Renal cortical epithelial cell (primary cell): ENCODE results near the gene KIF6. TPM values are rescaled to one million over a fixed set of nuclear protein-coding genes. Genes with fewer than 3 reads are reported as not detected.

ENCODE experiments used
- DNase-seq: peaks from one replicate; pipeline ENCODE4 v3.0.0-alpha.2; 2011; ENCODE audit warnings: low read depth
- total RNA-seq: library from RNA; depleted of rRNA; stranded (reverse); fragments of >200 nt; gene quantifications from 2 replicates; pipeline ENCODE4 v1.2.3, GENCODE V29; 2014

KIF6 gene
- total RNA-seq, 1 donor from 2014 or later = 1.3 TPM

DNA sequence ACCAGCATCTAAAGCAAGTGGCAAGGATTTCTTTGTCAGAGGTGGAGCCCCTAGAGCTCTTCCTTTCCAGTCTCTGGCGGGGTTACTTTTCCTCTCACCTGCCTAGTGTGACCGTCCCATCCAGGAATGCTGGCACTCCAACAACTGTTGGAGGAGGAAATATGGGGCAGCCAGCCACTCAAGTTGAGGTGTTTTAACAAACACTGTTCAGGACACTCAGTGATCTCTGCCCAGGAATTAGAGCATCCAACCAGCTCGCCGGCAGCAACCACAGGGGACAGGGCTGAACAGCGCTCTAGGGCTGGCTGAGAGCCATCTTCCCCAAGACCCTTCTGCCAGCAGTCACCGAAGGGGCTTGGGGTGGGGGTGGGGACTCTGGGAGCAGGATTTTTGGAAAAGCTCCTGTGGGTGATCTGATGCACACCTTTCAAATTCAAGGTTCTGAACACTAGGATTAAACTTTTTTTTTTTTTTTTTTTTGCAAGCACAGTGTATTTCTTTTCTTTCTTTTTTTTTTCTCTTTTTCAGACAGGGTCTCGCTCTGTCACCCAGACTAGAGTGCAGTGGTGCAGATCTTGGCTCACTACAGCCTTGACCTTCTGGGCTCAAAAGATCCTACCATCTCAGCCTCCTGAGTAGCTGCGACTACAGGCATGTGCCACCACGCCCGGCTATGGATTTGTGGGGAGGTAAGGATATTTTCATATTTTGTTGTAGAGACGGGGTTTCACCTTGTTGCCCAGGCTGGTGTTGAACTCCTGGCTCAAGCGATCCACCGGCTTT lies 374.3 kb downstream of the KIF6 start:
- DNase-seq = no peak

DNA sequence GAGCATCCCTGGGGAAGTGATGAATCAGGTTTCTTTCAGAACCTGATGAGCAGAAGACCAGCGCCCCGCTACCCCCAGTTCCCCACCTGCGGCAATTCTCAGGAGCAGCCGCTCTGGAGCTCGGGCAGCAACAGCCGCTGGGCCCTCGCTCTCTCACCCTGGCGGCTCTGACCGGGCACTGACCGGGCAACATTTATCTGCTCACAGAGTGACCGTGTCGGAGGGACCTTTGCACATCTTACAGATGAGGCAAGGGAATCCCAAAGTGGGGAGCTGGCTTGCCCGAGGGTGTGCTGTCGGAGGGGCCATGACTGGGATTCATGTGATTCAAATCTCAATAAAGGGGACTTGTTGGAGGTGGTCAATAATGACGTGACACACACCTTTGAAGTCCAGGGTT lies 376.5 kb downstream of the KIF6 start:
- no peak for DNase-seq

DNA sequence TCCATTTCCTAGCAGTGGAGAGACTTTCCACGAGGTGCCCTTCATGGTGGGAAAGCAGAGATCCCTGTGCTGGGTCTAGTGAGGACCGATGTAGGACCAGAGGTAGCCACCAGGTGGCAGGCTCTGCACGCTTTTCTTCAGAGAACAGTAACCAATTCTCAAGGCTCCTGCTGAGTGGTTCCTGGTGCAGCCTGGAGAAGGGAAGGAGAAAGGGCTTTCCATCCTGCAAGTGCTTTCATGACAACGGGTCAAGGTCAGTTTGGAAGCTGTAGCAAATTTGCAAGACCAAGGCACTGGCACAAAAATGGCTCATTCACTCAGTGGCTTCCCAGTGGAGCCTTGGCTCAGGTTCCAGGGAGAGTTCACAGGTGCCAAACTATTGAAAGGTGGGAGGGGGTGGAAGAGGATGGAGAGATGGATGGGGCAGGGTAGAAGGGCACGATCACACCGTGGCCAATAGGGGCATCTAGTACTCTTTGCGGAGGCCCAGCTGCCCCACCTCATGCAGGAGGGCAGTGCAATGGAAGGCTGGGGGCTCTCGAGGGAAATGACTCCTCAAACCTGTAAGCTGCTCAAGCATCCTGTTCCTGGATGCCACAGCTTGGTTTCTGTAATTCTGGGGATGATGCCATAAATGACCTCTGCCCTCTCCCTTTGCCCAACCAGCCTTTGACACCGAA lies 377.2 kb downstream of the KIF6 start:
- DNase-seq = peak; percentile 43

DNA sequence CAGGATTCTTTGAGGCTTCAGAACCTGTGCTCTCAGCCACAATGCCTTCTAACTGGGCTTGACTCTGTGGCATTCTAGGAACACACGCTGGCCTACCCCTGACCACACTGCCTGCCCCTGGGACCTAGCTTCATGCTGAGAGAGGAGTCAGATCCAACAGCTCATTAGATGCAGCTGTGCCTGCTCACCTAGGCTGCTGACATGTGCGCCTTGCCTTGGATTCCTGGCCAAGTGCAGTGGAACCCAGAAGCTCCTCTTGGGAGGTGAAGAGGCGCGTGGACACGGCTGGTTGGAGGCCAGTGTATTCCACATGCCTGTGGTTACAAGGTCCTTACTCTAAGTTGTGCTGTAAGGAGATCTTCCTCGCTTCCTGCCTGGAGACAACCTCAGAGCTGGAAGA lies 378.0 kb downstream of the KIF6 start:
- peak; percentile 29 for DNase-seq

DNA sequence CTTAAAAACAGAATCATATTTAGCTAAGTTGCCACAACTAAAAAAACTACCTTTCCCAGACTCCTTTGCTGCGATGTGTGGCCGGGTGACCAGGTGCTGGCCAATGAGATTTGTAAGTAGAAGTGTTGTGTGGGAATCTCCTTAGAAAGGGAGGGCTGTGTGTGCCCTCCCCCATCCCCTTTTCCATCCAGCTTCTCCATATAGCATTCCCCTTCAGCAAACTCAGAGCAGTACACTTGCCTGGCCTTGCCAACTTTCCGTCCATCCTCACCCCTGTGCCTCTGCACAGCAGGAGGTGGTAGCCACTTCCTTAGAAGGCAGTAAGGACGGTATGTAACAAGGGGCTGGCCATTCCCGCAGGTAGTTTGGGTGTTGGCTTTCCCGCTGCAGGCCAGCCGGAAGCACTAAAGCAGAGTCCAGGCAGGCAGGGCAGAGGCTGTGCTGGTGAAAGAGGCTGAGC lies 380.4 kb downstream of the KIF6 start:
- DNase-seq = no peak

DNA sequence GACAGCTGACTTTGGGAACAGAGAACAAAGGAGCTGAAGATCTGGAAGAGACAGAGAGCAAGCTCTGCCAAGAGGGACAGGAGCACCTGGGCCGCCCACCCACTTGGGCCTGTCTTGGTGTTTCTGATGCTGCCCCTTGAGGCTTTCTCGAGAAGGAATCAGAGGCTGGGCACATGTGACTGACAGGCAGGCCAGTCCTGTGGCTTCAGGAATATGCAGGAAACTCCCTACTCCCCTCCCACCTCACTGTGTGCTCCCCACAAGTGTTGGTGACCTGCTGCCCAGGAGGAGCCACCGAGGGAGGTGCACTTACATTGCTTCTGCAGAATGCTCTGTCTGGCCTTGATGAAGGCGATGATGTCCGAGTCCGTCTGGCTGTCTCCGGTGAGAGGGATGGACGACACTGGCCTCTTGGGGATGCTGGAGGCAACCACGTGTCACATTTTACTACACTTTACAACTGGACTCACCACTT lies 381.8 kb downstream of the KIF6 start:
- no peak for DNase-seq

DNA sequence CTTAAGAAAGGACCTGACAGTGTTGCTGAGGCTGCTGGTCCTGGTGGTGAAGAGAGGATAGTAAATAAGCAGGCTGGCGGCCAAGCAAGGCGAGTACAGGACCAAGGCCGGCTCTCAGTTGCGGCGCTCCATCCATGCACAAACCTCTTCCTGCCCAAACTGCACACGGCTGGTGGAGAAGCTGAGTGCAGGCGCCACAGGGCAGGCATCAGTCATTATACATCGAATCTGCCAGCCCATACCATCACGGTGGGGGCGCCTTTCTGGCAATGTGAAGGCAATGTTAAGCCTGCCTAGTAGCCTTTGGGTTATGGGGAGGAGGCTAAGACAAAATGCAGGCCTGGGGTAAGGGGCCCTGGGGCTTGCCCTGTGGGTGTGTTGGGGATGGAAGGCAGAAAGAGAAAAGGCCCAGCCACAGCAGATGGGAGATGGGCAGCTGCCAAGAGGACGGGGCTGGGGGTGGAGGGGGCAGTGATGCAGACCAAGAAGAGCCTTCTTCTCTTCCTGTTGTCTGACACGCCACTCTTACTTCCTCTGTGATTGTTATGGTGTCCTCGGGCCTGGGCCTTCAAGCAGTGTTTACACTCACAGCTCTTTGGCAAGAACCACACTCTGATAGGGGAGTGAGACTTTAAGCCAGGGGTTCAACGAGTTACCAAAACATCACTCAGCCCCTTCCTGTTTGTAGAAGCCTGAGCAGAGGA lies 382.4 kb downstream of the KIF6 start:
- no peak for DNase-seq

DNA sequence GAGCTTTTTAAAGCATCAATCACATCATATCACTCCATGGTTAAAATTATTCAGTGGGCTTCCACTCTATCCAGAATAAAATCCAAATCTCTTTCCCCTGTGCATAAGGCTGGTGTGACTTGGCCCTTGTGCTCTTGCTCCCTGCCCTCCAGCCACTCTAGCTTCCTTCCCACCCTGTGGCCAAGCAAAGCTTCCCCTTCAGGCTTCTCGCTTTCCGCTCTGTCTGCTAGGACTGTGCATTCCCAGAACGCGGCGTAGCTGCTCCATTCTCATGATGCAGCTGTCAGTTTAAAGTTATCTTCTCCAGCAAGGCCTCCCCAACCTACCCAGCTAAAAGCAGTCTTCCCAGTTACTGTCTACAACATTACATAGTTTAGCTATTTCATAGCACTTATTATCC lies 383.3 kb downstream of the KIF6 start:
- DNase-seq = no peak

DNA sequence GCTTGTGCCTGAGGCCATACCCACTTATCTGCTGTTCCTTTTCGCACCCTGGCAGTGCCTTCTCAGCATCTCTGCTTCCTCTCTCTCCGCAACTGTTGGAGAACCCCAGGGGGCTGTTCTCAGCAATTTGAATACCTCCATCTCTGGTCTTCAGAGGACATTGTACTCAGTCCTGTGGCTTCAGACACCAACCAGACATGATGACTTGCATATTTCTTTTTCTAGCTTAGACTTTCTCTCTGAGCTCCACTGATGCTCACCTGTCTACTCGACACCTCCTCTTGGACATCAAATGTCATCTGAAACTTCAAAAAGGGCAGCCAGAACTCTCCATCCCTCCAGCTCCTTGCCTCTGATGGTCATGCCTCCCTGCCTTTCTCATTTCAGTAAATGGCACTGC lies 383.9 kb downstream of the KIF6 start:
- DNase-seq = no peak

DNA sequence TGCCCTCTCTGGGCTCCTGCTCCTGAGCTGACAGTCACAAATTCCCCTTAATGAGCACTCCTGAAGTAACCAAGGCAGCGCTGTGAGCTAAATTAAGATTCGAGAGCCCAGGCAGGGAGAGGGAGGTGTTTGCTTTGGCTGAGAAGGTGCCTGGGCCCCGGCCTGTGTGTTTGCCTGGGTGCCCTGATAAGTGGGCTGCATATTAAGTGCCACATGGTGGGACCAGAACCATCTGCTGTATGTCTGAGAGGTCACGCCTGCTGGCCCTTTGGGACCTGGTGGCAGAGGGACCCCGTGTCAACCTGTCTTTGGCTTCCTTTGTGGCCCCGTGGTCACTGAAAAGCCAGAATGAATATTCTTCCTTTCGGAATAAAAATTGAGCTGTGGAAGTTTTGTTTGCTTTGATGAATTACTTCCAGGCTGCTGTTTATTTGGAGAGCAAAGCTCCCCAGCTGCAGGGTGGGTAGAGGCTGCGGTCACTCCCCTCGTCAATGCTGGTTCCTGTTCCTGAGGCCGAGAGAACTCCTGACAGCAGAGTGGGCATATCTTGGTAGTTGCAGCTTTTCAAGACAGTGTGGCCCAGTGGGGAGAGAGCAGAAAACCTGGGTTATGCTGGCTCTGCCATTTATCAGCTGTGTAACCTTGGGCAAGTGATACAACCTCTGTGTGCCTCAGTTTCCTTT lies 385.2 kb downstream of the KIF6 start:
- DNase-seq = no peak

DNA sequence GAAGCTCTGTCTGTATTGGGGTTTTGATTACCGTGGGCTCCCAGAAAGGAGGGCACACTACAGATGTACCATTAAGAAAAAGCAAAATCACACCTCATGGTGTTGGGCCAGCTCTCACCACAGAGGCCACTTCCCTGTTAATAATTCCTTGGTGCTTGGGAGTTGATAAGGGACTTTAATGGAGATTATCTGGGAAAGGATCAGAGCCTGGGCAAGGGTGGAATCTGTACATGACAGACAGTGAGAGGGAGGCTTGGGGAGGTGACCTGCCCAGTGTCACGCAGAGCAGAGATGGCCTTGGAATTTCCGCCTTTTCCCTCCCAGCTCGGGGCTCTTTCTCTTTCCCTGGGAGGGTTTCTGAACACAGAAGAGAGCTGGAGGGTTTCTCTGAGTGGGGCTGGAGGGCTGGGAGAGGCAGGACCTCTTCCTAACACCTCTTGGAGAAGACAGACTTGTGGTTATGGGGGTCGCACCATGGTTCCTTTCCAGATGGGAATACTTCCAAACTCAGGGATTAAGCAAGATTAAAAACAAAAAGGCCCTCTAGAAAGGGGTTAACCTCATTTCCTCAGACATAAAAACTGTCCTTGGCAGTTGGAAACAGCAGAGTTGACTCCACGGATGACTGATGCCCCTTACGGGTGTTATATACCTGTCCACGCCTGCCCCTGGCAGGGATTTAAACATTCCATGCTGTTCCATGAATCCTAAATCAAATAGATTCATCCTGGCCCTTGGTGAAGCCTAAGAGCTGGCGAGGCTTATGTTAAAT lies 385.9 kb downstream of the KIF6 start:
- DNase-seq = no peak

DNA sequence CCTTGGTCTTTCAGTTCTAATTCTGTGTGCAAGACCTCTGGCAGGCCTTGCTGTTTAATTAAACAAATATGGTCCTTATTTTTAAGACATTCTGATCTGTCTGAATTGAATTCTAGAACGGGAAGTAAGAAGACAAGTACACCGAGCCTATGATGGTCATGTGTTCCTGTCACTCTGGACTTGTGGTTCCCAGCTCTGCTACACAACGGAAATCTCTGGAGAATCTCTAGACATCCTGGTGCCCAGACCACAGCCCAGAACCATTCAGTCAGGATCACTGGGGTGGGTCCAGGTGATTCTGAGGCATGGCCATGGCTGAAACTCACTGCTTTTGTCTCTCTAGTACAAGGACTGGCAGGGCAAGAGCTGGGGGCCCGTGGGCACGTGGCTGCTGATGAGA lies 386.8 kb downstream of the KIF6 start:
- no peak for DNase-seq

DNA sequence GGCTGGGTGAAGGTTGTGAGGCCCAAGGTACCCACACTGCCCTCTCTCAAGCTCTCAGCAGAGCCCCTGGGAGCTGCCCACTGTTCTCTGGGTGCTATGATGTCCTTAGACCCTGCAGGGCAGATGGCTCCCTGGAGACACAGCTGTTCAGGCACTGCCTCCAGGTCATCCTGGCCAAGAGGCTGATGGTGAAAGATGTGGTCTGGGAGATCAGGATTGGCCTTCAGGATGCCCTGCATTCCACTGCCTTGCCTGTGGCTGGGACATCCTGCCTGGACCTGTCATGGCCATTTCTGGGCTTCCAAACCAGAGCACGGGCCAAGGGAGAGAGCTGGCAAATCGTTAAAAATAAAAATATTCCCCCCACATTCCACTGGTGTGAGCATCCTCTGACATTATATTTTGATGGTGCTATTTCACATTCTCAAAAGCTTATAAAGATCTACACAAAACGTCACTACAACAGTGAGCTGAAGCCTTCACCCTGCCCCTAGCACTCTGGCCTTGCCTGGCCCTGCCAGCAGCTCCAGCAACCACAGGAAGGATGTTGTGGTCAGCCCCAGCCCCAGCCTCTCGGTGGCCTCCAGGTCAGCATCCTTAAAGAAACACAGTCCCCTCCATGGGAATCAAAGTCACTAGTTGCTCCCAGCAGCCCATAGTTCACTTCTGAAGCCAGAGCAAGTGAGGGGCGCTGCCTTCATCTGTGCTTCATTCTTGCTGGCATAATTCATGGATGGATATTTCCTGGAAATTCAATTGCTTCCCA lies 389.2 kb downstream of the KIF6 start:
- DNase-seq = no peak

DNA sequence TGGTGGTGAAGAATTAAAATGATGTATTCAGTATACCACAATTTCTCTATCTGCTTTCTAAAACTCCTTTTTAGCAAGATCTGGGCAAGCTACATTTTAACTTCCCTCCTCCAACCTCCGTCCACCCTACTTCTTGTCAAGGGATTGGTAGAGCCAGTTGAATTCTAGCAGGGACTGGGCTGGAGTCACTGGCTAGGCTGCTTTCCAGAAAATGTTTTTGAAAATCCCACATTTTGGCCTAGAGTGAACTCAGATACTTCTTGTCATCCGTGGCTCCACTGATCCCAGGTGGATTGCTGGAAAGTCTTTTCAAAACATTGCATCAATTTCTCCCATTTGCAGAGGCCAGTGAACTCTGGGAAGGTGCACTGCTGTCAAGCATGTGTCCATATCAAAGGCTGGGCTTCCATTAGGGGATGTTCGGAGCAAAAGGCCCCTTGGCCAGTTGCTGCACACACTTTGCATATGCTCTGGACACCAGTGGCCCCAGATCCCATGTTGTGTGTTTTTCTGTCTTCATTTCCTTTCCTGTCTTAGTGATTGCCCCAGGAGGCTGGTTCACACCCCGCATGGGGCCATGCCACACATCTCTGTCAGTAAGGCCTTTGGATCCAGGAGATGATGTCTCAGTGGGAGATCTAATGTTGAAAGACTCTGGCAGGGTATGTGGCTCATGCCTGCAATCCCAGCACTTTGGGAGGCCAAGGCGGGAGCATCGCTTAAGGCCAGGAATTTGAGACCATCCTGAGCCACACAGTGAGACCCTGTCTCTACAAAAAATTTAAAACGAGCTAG lies 391.4 kb downstream of the KIF6 start:
- no peak for DNase-seq

DNA sequence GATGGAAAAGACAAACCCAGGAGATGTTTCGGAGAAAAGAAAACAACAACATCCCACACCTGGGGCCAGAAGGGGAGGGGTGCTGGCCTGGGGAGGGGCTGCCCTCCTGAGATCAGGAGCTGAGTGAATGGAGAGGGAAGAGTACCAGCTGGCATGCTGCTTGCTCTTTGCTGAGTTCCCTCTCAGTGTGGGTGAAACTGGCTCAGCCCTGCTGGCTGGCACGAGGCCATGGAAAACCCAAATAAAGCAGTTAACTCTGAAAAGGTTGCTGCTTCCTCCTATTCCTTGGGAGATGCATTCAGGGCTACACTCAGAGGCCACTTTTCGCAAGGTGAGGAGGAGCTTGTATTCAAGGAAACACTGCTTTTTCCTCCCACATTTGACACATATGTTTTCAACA lies 394.7 kb downstream of the KIF6 start:
- no peak for DNase-seq

DNA sequence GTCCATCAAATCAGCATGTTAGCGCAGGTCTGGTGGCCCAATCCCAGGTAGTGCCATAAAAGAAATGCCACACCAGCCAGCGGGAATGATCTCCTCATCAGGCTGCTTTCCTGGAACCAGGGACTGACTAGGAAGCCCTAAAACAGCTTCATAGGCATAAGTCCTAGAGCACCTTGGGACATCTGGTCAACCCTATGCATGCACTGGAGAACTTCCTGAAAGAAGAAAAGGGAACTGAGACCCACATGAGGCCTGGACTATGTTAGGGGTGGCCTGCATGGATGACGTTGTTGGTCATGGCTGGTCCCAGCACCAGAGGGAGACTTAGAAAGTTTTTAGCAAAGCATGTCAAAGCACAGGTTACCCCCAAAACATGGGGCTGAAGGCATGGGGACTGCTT lies 395.2 kb downstream of the KIF6 start:
- DNase-seq = no peak

DNA sequence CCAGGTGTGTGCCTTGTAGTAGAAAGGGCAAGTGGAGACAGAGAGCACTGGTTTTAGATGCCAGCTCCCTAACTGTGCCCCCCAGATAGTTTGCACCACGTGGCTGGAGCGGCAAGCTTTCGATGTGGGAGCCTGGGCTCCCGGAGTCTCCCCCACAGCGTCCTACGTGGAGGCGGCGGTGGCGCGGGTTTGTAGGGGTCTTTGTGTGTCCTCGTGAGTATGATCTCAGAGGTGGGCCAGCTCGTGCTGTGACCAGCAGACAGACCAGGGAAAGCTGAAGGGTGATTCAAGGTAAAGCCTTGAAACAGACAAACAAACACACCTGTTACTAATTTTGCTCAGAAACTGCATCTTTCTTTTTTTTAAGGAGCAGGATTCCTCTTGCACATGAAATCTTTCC lies 397.1 kb downstream of the KIF6 start:
- no peak for DNase-seq

DNA sequence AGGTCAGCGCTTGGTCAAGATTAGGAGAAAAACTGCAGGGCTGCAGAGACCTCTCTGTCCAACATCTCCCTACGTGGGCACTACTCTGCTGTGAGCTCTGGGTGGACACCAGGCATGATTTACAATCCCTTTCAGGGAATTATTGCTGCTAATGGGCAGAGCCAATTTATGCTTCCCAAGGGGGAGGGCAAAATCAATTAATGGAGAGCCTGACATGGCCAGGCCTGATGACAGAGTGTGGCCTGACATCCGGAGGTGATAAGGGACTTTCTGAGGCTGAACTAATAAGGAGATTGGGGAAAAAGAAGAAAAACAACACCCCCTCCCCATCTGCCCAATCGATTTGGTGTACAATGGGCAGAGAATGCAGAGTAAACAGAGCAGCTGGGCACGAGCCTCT lies 397.7 kb downstream of the KIF6 start:
- DNase-seq = no peak

DNA sequence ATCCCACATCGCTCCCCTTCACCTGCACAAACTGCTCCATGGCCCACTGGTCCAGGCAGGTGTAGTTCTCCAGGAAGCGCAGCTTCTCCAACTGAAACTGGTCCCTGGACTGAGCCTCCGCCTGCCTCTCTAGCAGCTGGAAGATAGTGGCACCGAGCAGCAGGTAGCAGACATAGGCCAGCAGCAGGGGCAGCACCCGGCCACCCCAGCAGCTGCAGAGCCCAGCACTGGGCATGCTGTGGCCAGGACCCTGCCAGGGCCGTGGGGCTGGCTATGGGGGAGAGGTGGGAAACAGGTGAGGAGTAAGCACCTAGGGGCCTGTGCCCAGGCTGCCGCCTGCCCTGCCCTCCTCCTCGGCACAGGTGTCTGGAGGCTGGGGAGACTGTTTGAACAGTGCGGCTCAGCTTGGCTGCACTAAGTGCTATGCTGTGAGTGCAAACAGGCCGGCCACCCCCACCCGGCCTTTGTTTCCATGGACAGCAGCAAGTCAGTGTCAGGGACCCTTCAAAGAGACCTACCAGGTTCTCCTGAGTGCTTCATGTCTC lies 402.8 kb downstream of the KIF6 start, which contains the start of gene KCNK16:
Gene KCNK16 (minus strand): TSS at position 397 of the 545 bp plus-strand sequence. CDS start 162 bp downstream, at position 235.
- DNase-seq = no peak
